Mesenchymal stem cell (in vitro differentiated cells and primary cell): ENCODE data around the gene ANO10.

Source experiments
- DNase-seq: peaks from one replicate; pipeline ENCODE4 v3.0.0-alpha.2; 2013
- H2AFZ ChIP-seq: one replicate; pipeline ENCODE4 v1.6.1; 2013; ENCODE audit warnings: low read depth, mild to moderate bottlenecking, control low read depth, inconsistent platforms, low read length, moderate library complexity
- H2AK5ac ChIP-seq: 2 replicates; pipeline ENCODE4 v1.6.1; 2013; ENCODE audit warnings: low read length, moderate library complexity, mild to moderate bottlenecking, inconsistent platforms; ENCODE audit not compliant: severe bottlenecking
- H2BK120ac ChIP-seq: one replicate; pipeline ENCODE4 v1.6.1; 2013; ENCODE audit warnings: low read depth, mild to moderate bottlenecking, inconsistent platforms, low read length, moderate library complexity
- H2BK12ac ChIP-seq, 2 experiments: one replicate each; pipeline ENCODE4 v1.6.1; 2013; ENCODE audit warnings: inconsistent platforms in 2 of 2, low read length in 2 of 2, mild to moderate bottlenecking in 2 of 2, moderate library complexity in 2 of 2, control low read depth in 1 of 2
- H2BK15ac ChIP-seq: one replicate; pipeline ENCODE4 v1.6.1; 2013; ENCODE audit warnings: mild to moderate bottlenecking, low read depth, inconsistent platforms; ENCODE audit not compliant: poor library complexity, severe bottlenecking
- H2BK5ac ChIP-seq: 2 replicates; pipeline ENCODE4 v1.6.1; 2013; ENCODE audit warnings: low read depth, mild to moderate bottlenecking, low read length, control low read depth, inconsistent platforms; ENCODE audit not compliant: poor library complexity, severe bottlenecking
- H3K14ac ChIP-seq, 2 experiments: one replicate each; pipeline ENCODE4 v1.6.1; 2013; ENCODE audit warnings: inconsistent platforms in 2 of 2, low read length in 2 of 2, control low read depth in 1 of 2, mild to moderate bottlenecking in 1 of 2, moderate library complexity in 1 of 2
- H3K18ac ChIP-seq, 2 experiments: one replicate each; pipeline ENCODE4 v1.6.1; 2013; ENCODE audit warnings: inconsistent platforms in 2 of 2, low read length in 2 of 2, control low read depth in 1 of 2, low read depth in 1 of 2, mild to moderate bottlenecking in 1 of 2
- H3K23ac ChIP-seq, 2 experiments: one replicate each; pipeline ENCODE4 v1.6.1; 2013; ENCODE audit warnings: inconsistent platforms in 2 of 2, low read length in 2 of 2, mild to moderate bottlenecking in 2 of 2, moderate library complexity in 2 of 2, control low read depth in 1 of 2
- H3K27ac ChIP-seq: 2 replicates; pipeline ENCODE4 v1.5.1; 2013; ENCODE audit warnings: mild to moderate bottlenecking, moderate library complexity, low read length, control low read depth, inconsistent platforms; ENCODE audit not compliant: poor library complexity, severe bottlenecking
- H3K27me3 ChIP-seq, 2 experiments: 2 replicates each; pipeline versions ENCODE4 v1.6.1 to v1.7.0; 2013; ENCODE audit warnings: low read length in 2 of 2, mild to moderate bottlenecking in 2 of 2, moderate library complexity in 2 of 2, control low read depth in 1 of 2, inconsistent platforms in 1 of 2; ENCODE audit not compliant: control insufficient read depth in 1 of 2, insufficient read depth in 1 of 2
- H3K36me3 ChIP-seq, 2 experiments: 2 replicates each; pipeline versions ENCODE4 v1.6.1 to v1.7.0; 2013; ENCODE audit warnings: low read length in 2 of 2, control low read depth in 1 of 2, inconsistent platforms in 1 of 2, low read depth in 1 of 2, mild to moderate bottlenecking in 1 of 2; ENCODE audit not compliant: insufficient read depth in 2 of 2, control insufficient read depth in 1 of 2
- H3K4ac ChIP-seq, 2 experiments: one replicate each; pipeline ENCODE4 v1.6.1; 2013; ENCODE audit warnings: inconsistent platforms in 2 of 2, low read length in 2 of 2, mild to moderate bottlenecking in 2 of 2, moderate library complexity in 2 of 2, control low read depth in 1 of 2, low read depth in 1 of 2
- H3K4me1 ChIP-seq: 2 replicates; pipeline ENCODE4 v1.6.1; 2013; ENCODE audit warnings: low read depth, low read length, control low read depth; ENCODE audit not compliant: control insufficient read depth, insufficient read depth
- H3K4me2 ChIP-seq: 2 replicates; pipeline ENCODE4 v1.6.1; 2013; ENCODE audit warnings: low read length, mild to moderate bottlenecking, inconsistent platforms; ENCODE audit not compliant: poor library complexity, severe bottlenecking
- H3K4me3 ChIP-seq, 2 experiments: 2 replicates each; pipeline versions ENCODE4 v1.5.1 to v1.7.0; 2013; ENCODE audit warnings: low read length in 2 of 2, mild to moderate bottlenecking in 2 of 2, control low read depth in 1 of 2, low read depth in 1 of 2; ENCODE audit not compliant: insufficient read depth in 1 of 2
- H3K79me1 ChIP-seq: replicated peaks from 2 replicates; pipeline ENCODE4 v1.6.1; 2013; ENCODE audit warnings: mild to moderate bottlenecking, control low read depth, low read length, inconsistent platforms; ENCODE audit not compliant: poor library complexity, severe bottlenecking
- H3K9ac ChIP-seq: 2 replicates; pipeline ENCODE4 v1.7.0; 2013; ENCODE audit warnings: mild to moderate bottlenecking, low read length, moderate library complexity
- H3K9me3 ChIP-seq: 2 replicates; pipeline ENCODE4 v1.7.0; 2013; ENCODE audit warnings: mild to moderate bottlenecking, low read length; ENCODE audit not compliant: control insufficient read depth
- H4K8ac ChIP-seq: one replicate; pipeline ENCODE4 v1.6.1; 2013; ENCODE audit warnings: inconsistent platforms, mild to moderate bottlenecking, low read length, moderate library complexity
- H4K91ac ChIP-seq: one replicate; pipeline ENCODE4 v1.6.1; 2013; ENCODE audit warnings: mild to moderate bottlenecking, low read length, inconsistent platforms
- WGBS: methylation state at CpG from one replicate; pipeline ENCODE4 v1.1.7; 2013; ENCODE audit warnings: mixed read lengths; 5-methylcytosine and 5-hydroxymethylcytosine counted together

ANO10 gene

GRCh38 chr3:43632269-43632733 lies 10.5 kb upstream of the ANO10 start:
- Histone ChIP-seq H2BK12ac (no peak overlapping the region), H2BK15ac (no peak overlapping the region), H3K4me3 (no peak overlapping the region), H2BK5ac (no peak overlapping the region), H3K9ac (no peak overlapping the region), H3K4me2 (no peak overlapping the region), H3K18ac (no peak overlapping the region), H2BK120ac (no peak overlapping the region), H2AK5ac (no peak overlapping the region), H3K23ac (no peak overlapping the region), H4K8ac (no peak overlapping the region), H3K9me3 (no peaks in the 10 kb centered on the region), H3K27me3 (no peaks in the 10 kb centered on the region), H3K14ac (no peak overlapping the region), H3K27ac (peak overlapping the region; percentile 48), H4K91ac (no peak overlapping the region), H3K36me3 (no peaks in the 10 kb centered on the region), H3K79me1 (no peaks in the 10 kb centered on the region), H3K4ac (no peak overlapping the region), H3K4me1 (peaks cover 5% of the 10 kb centered on the region), H2AFZ (no peak overlapping the region)
- DNase-seq = peak; percentile 73
- WGBS = 81% methylated on average over 2 of the region's 2 CpGs

GRCh38 chr3:43629741-43630140 lies 7.9 kb upstream of the ANO10 start:
- Histone ChIP-seq H3K79me1 (no peaks in the 10 kb centered on the region), H3K18ac (no peak overlapping the region), H2AFZ (no peak overlapping the region), H2AK5ac (no peak overlapping the region), H3K4me1 (peaks cover 5% of the 10 kb centered on the region), H2BK5ac (no peak overlapping the region), H3K23ac (no peak overlapping the region), H3K27ac (peak overlapping the region; percentile 72), H2BK15ac (no peak overlapping the region), H3K4me3 (no peak overlapping the region), H3K4ac (no peak overlapping the region), H3K36me3 (no peaks in the 10 kb centered on the region), H3K9ac (no peak overlapping the region), H4K91ac (no peak overlapping the region), H2BK12ac (no peak overlapping the region), H2BK120ac (no peak overlapping the region), H3K9me3 (no peaks in the 10 kb centered on the region), H3K14ac (no peak overlapping the region), H4K8ac (no peak overlapping the region), H3K27me3 (no peaks in the 10 kb centered on the region), H3K4me2 (no peak overlapping the region)
- WGBS = 93% methylated on average over 1 of the region's 1 CpG
- DNase-seq = no peak

- Histone ChIP-seq H2AFZ (no peak overlapping the region), H3K79me1 (no peaks in the 10 kb centered on the region), H3K36me3 (no peaks in the 10 kb centered on the region), H3K27ac (peak overlapping the region; percentile 72), H3K27me3 (no peaks in the 10 kb centered on the region), H4K91ac (no peak overlapping the region), H2AK5ac (no peak overlapping the region), H3K4me2 (peak overlapping the region; percentile 34), H3K18ac (no peak overlapping the region), H3K4me1 (peaks cover 5% of the 10 kb centered on the region), H3K4ac (no peak overlapping the region), H2BK120ac (no peak overlapping the region), H3K23ac (no peak overlapping the region), H3K9ac (no peak overlapping the region), H4K8ac (no peak overlapping the region), H3K14ac (no peak overlapping the region), H2BK15ac (no peak overlapping the region), H2BK12ac (no peak overlapping the region), H3K4me3 (no peak overlapping the region), H2BK5ac (no peak overlapping the region), H3K9me3 (no peaks in the 10 kb centered on the region)
- no peak for DNase-seq
These were observed 7.4 kb upstream of the ANO10 start for GRCh38 chr3:43629257-43629656.

GRCh38 chr3:43627360-43627759 lies 5.5 kb upstream of the ANO10 start:
- H4K91ac ChIP-seq = no peak overlapping the region
- no peaks in the 10 kb centered on the region for H3K27me3 ChIP-seq
- H3K79me1 ChIP-seq = no peaks in the 10 kb centered on the region
- DNase-seq = no peak
- H3K4me3 ChIP-seq = no peak overlapping the region
- H2BK15ac ChIP-seq = no peak overlapping the region
- H3K36me3 ChIP-seq = no peaks in the 10 kb centered on the region
- no peak overlapping the region for H3K4ac ChIP-seq
- H2BK12ac ChIP-seq = no peak overlapping the region
- WGBS = no CpG with 5 or more reads among the region's 2 CpGs
- no peak overlapping the region for H3K23ac ChIP-seq
- no peak overlapping the region for H4K8ac ChIP-seq
- no peak overlapping the region for H3K4me2 ChIP-seq
- H2AFZ ChIP-seq = no peak overlapping the region
- H3K9me3 ChIP-seq = no peaks in the 10 kb centered on the region
- H3K18ac ChIP-seq = no peak overlapping the region
- no peak overlapping the region for H3K27ac ChIP-seq
- H3K9ac ChIP-seq = no peak overlapping the region
- peak overlapping the region; percentile 69 for H2AK5ac ChIP-seq
- no peak overlapping the region for H3K14ac ChIP-seq
- H2BK5ac ChIP-seq = no peak overlapping the region
- H2BK120ac ChIP-seq = no peak overlapping the region
- peaks cover 8% of the 10 kb centered on the region for H3K4me1 ChIP-seq
